HG03439 (cell line): Measurements from ENCODE around the gene RPL31.

Source experiments
- ATAC-seq: cut with Tn5 transposase; IDR thresholded peaks from one replicate; pipeline ENCODE4 v1.9.1; 2021; ENCODE audit warnings: mild to moderate bottlenecking, moderate library complexity; ENCODE audit not compliant: unreplicated experiment

The RPL31 gene

GRCh38 chr2:101001691-101002561 lies at the start of gene RPL31:
RPL31 (plus strand) TSS chr2:101002289; CDS start chr2:101002702, 413 bp downstream.
- ATAC-seq, result peak; percentile 98

- no peak for ATAC-seq
Measured at GRCh38 chr2:100952512-100952911, 49.6 kb upstream of the RPL31 start.

- no peak for ATAC-seq
Measured at GRCh38 chr2:100953406-100954043, 48.6 kb upstream of the RPL31 start.

GRCh38 chr2:100954044-100954420 lies 48.1 kb upstream of the RPL31 start:
- ATAC-seq, result no peak

- ATAC-seq, result no peak
Measured at GRCh38 chr2:100955226-100955625, 46.9 kb upstream of the RPL31 start.

- no peak for ATAC-seq
Measured at GRCh38 chr2:100956081-100956480, 46.0 kb upstream of the RPL31 start.

GRCh38 chr2:100957996-100958653 lies 44.0 kb upstream of the RPL31 start:
- ATAC-seq, result no peak

- ATAC-seq, result no peak
Measured at GRCh38 chr2:100959225-100959880, 42.7 kb upstream of the RPL31 start.

GRCh38 chr2:100960688-100961087 lies 41.4 kb upstream of the RPL31 start:
- no peak for ATAC-seq

GRCh38 chr2:100962366-100963025 lies 39.6 kb upstream of the RPL31 start:
- no peak for ATAC-seq

- ATAC-seq, result no peak
Measured at GRCh38 chr2:100963026-100963375, 39.1 kb upstream of the RPL31 start.

- no peak for ATAC-seq
Measured at GRCh38 chr2:100964222-100964621, 37.9 kb upstream of the RPL31 start.

- ATAC-seq, result no peak
Measured at GRCh38 chr2:100964681-100965169, 37.4 kb upstream of the RPL31 start.

- ATAC-seq, result no peak
Measured at GRCh38 chr2:100965596-100965995, 36.5 kb upstream of the RPL31 start.

- ATAC-seq, result no peak
Measured at GRCh38 chr2:100967716-100968115, 34.4 kb upstream of the RPL31 start.

GRCh38 chr2:100968146-100969145 lies 33.6 kb upstream of the RPL31 start:
- no peak for ATAC-seq

GRCh38 chr2:100969998-100970397 lies 32.1 kb upstream of the RPL31 start:
- no peak for ATAC-seq

GRCh38 chr2:100971221-100971620 lies 30.9 kb upstream of the RPL31 start:
- ATAC-seq, result no peak

GRCh38 chr2:100972452-100972851 lies 29.6 kb upstream of the RPL31 start:
- ATAC-seq, result no peak
